Parathyroid adenoma (tissue), 2 donors: ENCODE data around the gene POLE.

ENCODE experiments used
- H2AFZ ChIP-seq: fragments of 300-600 bp; sonication (generic); one replicate; pipeline ENCODE4 v1.7.0; 2017; ENCODE audit warnings: antibody characterized with exemption, mild to moderate bottlenecking
- H3K27ac ChIP-seq: fragments of 300-600 bp; sonication (generic); one replicate; pipeline ENCODE4 v1.7.0; 2017
- H3K27me3 ChIP-seq: fragments of 300-600 bp; sonication (generic); one replicate; pipeline ENCODE4 v1.7.0; 2017; ENCODE audit warnings: low read length; ENCODE audit not compliant: control insufficient read depth, insufficient read depth
- H3K36me3 ChIP-seq: fragments of 300-600 bp; sonication (generic); one replicate; pipeline ENCODE4 v1.7.0; 2017; ENCODE audit warnings: low read length; ENCODE audit not compliant: control insufficient read depth, insufficient read depth
- H3K4me1 ChIP-seq: fragments of 300-600 bp; sonication (generic); one replicate; pipeline ENCODE4 v1.7.0; 2017; ENCODE audit warnings: control low read depth
- H3K4me2 ChIP-seq: fragments of 300-600 bp; sonication (generic); one replicate; pipeline ENCODE4 v1.7.0; 2017; ENCODE audit warnings: low read length
- H3K4me3 ChIP-seq: fragments of 300-600 bp; sonication (generic); one replicate; pipeline ENCODE4 v1.7.0; 2017; ENCODE audit warnings: low read depth, low read length
- H3K79me2 ChIP-seq: fragments of 300-600 bp; sonication (generic); one replicate; pipeline ENCODE4 v1.7.0; 2017; ENCODE audit warnings: control low read depth
- H3K9ac ChIP-seq: fragments of 300-600 bp; sonication (generic); one replicate; pipeline ENCODE4 v1.7.0; 2017; ENCODE audit warnings: mild to moderate bottlenecking
- H3K9me3 ChIP-seq: fragments of 300-600 bp; sonication (generic); one replicate; pipeline ENCODE4 v1.7.0; 2017; ENCODE audit warnings: low read length; ENCODE audit not compliant: control insufficient read depth
- CTCF ChIP-seq: fragments of 300-600 bp; sonication (generic); IDR thresholded peaks from one replicate; pipeline ENCODE4 v1.7.0; 2017; ENCODE audit warnings: antibody characterized with exemption, mild to moderate bottlenecking
- donor health status: primary hyperparathyroidism.

The POLE gene

DNA sequence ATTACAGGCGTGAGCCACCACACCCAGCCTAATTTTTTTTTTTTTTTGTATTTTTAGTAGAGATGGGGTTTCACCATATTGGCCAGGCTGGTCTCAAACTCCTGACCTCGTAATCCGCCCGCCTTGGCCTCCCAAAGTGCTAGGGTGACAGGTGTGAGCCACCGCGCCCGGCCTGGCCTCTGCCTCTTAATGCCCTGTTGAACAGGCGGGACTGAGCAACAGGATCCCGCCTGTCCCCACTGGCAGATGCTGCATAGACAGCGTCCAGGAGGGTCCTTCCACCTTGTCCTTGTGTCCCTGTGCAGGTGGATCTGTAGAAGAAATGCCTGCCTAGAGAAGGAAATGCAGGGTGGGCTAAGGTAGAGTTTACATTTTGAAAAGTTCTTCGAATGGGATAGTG is 29.2 kb upstream of the POLE start:
- Histone ChIP-seq H2AFZ (no peak overlapping the region), H3K36me3 (no peaks in the 10 kb centered on the region), H3K4me3 (no peak overlapping the region), H3K4me2 (no peak overlapping the region), H3K9ac (no peak overlapping the region), H3K4me1 (no peaks in the 10 kb centered on the region), H3K27me3 (no peaks in the 10 kb centered on the region), H3K79me2 (peaks cover 1% of the 10 kb centered on the region), H3K27ac (no peak overlapping the region), H3K9me3 (no peaks in the 10 kb centered on the region)
- no peak for TF ChIP-seq CTCF

DNA sequence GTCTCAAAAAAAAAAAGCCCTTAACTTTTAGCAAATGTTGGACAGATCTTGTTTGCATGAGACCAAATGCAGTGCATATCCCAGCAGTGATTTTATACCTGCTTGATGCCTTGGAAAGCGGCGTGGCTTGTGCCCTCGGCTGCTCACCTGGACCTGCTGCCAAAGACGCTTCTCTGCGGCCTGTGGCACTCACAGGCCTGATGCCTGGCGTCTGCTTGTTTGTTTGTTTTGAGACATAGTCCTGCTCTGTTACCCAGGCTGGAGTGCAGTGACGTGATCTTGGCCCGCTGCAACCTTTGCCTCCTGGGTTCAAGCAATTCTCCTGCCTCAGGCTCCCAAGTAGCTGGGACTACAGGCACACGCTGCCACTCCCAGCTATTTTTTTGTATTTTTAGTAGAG is 28.7 kb upstream of the POLE start:
- Histone ChIP-seq H3K9me3 (no peaks in the 10 kb centered on the region), H3K27ac (no peak overlapping the region), H3K4me3 (no peak overlapping the region), H3K9ac (no peak overlapping the region), H3K4me1 (no peaks in the 10 kb centered on the region), H3K4me2 (no peak overlapping the region), H3K79me2 (peaks cover 4% of the 10 kb centered on the region), H3K36me3 (no peaks in the 10 kb centered on the region), H2AFZ (no peak overlapping the region), H3K27me3 (no peaks in the 10 kb centered on the region)
- TF ChIP-seq CTCF, result no peak

GRCh38 chr12:132713123-132713522 is 26.0 kb upstream of the POLE start:
- Histone ChIP-seq H3K27me3 (no peaks in the 10 kb centered on the region), H3K9me3 (no peaks in the 10 kb centered on the region), H3K4me2 (no peak overlapping the region), H3K4me1 (no peaks in the 10 kb centered on the region), H3K27ac (no peak overlapping the region), H3K36me3 (no peaks in the 10 kb centered on the region), H3K4me3 (no peak overlapping the region), H2AFZ (no peak overlapping the region), H3K79me2 (peaks cover 4% of the 10 kb centered on the region), H3K9ac (no peak overlapping the region)
- TF ChIP-seq CTCF, result no peak

- no peak overlapping the region for H3K27ac ChIP-seq
- no peaks in the 10 kb centered on the region for H3K27me3 ChIP-seq
- no peaks in the 10 kb centered on the region for H3K4me1 ChIP-seq
- H3K4me2 ChIP-seq, result peak overlapping the region; percentile 74
- H3K4me3 ChIP-seq, result peak overlapping the region; percentile 61
- H2AFZ ChIP-seq, result peak overlapping the region; percentile 84
- peak overlapping the region; percentile 33 for H3K9ac ChIP-seq
- H3K36me3 ChIP-seq, result no peaks in the 10 kb centered on the region
- TF ChIP-seq CTCF, result no peak
- no peaks in the 10 kb centered on the region for H3K9me3 ChIP-seq
- H3K79me2 ChIP-seq, result peaks cover 4% of the 10 kb centered on the region
Observed at GRCh38 chr12:132711080-132711843, 24.1 kb upstream of the POLE start.
